NT2/D1 (cell line): ENCODE data around the gene HECTD2.
"Not testable (repeated sequence)": the region's sequence is repeated elsewhere in the genome, so short reads cannot be mapped to it uniquely, and the experiment has no call there.

ENCODE experiments used
- DNase-seq: peaks from one replicate; pipeline ENCODE4 v3.0.0-alpha.2; 2011; ENCODE audit warnings: low read depth, low spot score
- H3K27me3 ChIP-seq: 2 replicates; pipeline ENCODE4 v1.6.0; 2011; ENCODE audit warnings: mild to moderate bottlenecking; ENCODE audit not compliant: insufficient read length, insufficient read depth
- H3K36me3 ChIP-seq: 2 replicates; pipeline ENCODE4 v1.6.1; 2011; ENCODE audit warnings: mild to moderate bottlenecking, low read length, mixed read lengths; ENCODE audit not compliant: insufficient read depth, insufficient read length
- H3K4me1 ChIP-seq: 2 replicates; pipeline ENCODE4 v1.5.1; 2011; ENCODE audit not compliant: insufficient read depth, insufficient read length
- H3K4me3 ChIP-seq: 2 replicates; pipeline ENCODE4 v1.5.1; 2011; ENCODE audit warnings: low read depth; ENCODE audit not compliant: insufficient read length
- H3K9ac ChIP-seq: 2 replicates; pipeline ENCODE4 v1.6.0; 2011; ENCODE audit warnings: low read depth; ENCODE audit not compliant: insufficient read length
- H3K9me3 ChIP-seq: 2 replicates; pipeline ENCODE4 v1.5.1; 2011; ENCODE audit warnings: mild to moderate bottlenecking, low read length; ENCODE audit not compliant: insufficient read depth
- SUZ12 ChIP-seq: IDR thresholded peaks from 2 replicates; pipeline ENCODE4 v1.6.1; 2011; ENCODE audit not compliant: insufficient read length, insufficient read depth; ENCODE audit errors: extremely low read depth
- YY1 ChIP-seq: IDR thresholded peaks from 2 replicates; pipeline ENCODE4 v1.6.1; 2011; ENCODE audit not compliant: insufficient read length, insufficient read depth
- ZNF274 ChIP-seq: IDR thresholded peaks from 2 replicates; pipeline ENCODE4 v1.6.1; 2011; ENCODE audit warnings: mild to moderate bottlenecking, low read depth, low read length

Gene HECTD2

GRCh38 chr10:91444211-91445182 lies 34.4 kb downstream of the HECTD2 start:
- TF ChIP-seq YY1 = no peak
- TF ChIP-seq ZNF274 = no peak
- TF ChIP-seq SUZ12 = no peak
- no peak for DNase-seq
- H3K9me3 ChIP-seq = no peaks in the 10 kb centered on the region

GRCh38 chr10:91452063-91452462 lies 41.9 kb downstream of the HECTD2 start:
- TF ChIP-seq SUZ12 = no peak
- no peak for TF ChIP-seq ZNF274
- TF ChIP-seq YY1 = no peak
- no peak overlapping the region for H3K9ac ChIP-seq
- no peaks in the 10 kb centered on the region for H3K36me3 ChIP-seq
- H3K4me1 ChIP-seq = no peaks in the 10 kb centered on the region
- no peak for DNase-seq
- H3K9me3 ChIP-seq = peaks cover 12% of the 10 kb centered on the region; the same call in 1 of the 2 replicates
- H3K4me3 ChIP-seq = no peak overlapping the region
- no peaks in the 10 kb centered on the region for H3K27me3 ChIP-seq

More at GRCh38 chr10:91444211-91445182, 34.4 kb downstream of the HECTD2 start:
- no peaks in the 10 kb centered on the region for H3K4me1 ChIP-seq
- H3K36me3 ChIP-seq = no peaks in the 10 kb centered on the region
- H3K9ac ChIP-seq = no peak overlapping the region
- H3K4me3 ChIP-seq = no peak overlapping the region
- no peaks in the 10 kb centered on the region for H3K27me3 ChIP-seq

- Histone ChIP-seq H3K4me1 (no peaks in the 10 kb centered on the region), H3K4me3 (no peak overlapping the region), H3K36me3 (no peaks in the 10 kb centered on the region), H3K9me3 (peaks cover 12% of the 10 kb centered on the region; the same call in 1 of the 2 replicates), H3K27me3 (no peaks in the 10 kb centered on the region), H3K9ac (no peak overlapping the region)
- no peak for DNase-seq
- TF ChIP-seq YY1 (no peak), ZNF274 (no peak), SUZ12 (no peak)
These were observed 43.4 kb downstream of the HECTD2 start for GRCh38 chr10:91453535-91453934.

- H3K9me3 ChIP-seq = peaks cover 12% of the 10 kb centered on the region; the same call in 1 of the 2 replicates
- not testable (repeated sequence) for DNase-seq, H3K27me3 ChIP-seq, H3K36me3 ChIP-seq, H3K4me1 ChIP-seq, H3K4me3 ChIP-seq, H3K9ac ChIP-seq
These were observed 45.0 kb downstream of the HECTD2 start for GRCh38 chr10:91455135-91455534.

GRCh38 chr10:91460681-91461080 lies 50.5 kb downstream of the HECTD2 start:
- Histone ChIP-seq H3K4me3 (no peak overlapping the region), H3K9me3 (no peaks in the 10 kb centered on the region), H3K27me3 (no peaks in the 10 kb centered on the region), H3K36me3 (peaks cover 22% of the 10 kb centered on the region), H3K9ac (no peak overlapping the region), H3K4me1 (no peaks in the 10 kb centered on the region)
- no peak for TF ChIP-seq SUZ12
- no peak for TF ChIP-seq ZNF274
- TF ChIP-seq YY1 = no peak
- no peak for DNase-seq

GRCh38 chr10:91462423-91462822 lies 52.3 kb downstream of the HECTD2 start:
- no peak for TF ChIP-seq ZNF274
- no peak for TF ChIP-seq YY1
- no peak for TF ChIP-seq SUZ12
- H3K4me1 ChIP-seq = no peaks in the 10 kb centered on the region
- DNase-seq = no peak

GRCh38 chr10:91464500-91464899 lies 54.4 kb downstream of the HECTD2 start:
- Histone ChIP-seq H3K27me3 (no peaks in the 10 kb centered on the region), H3K9ac (no peak overlapping the region), H3K4me3 (no peak overlapping the region), H3K9me3 (no peaks in the 10 kb centered on the region; the same call in 1 of the 2 replicates), H3K4me1 (no peaks in the 10 kb centered on the region), H3K36me3 (peaks cover 30% of the 10 kb centered on the region)
- TF ChIP-seq SUZ12 (no peak), YY1 (no peak), ZNF274 (no peak)
- no peak for DNase-seq

More at GRCh38 chr10:91462423-91462822, 52.3 kb downstream of the HECTD2 start:
- Histone ChIP-seq H3K27me3 (no peaks in the 10 kb centered on the region), H3K36me3 (peaks cover 29% of the 10 kb centered on the region), H3K4me3 (no peak overlapping the region), H3K9me3 (no peaks in the 10 kb centered on the region), H3K9ac (no peak overlapping the region)
